HG02763 (cell line): Measurements from ENCODE around the gene ADISSP.

Source experiments
- ATAC-seq: cut with Tn5 transposase; IDR thresholded peaks from one replicate; pipeline ENCODE4 v1.9.1; 2021; ENCODE audit warnings: mild to moderate bottlenecking, moderate library complexity; ENCODE audit not compliant: unreplicated experiment

ADISSP gene

GRCh38 chr20:3720626-3721025 lies 46.9 kb downstream of the ADISSP start:
- no peak for ATAC-seq

DNA sequence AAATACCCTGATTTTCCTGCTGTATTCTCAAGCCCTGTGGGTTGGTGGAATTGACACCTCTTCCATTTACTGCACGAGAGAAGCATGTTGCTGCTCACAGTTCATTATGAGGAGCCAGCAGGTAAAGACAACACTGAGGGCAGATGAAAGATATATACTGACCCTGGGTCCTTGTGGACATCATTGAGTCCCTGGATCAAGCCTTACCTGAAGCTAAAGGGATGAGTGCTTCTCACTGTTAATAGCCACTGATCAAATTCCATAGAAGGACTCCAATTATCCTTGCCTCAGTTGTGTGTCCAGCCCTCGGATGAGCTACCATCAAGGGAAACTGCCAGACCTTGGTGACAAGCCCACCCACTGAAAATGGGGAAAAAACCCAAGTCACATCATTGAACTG lies 47.5 kb downstream of the ADISSP start:
- ATAC-seq, result no peak

DNA sequence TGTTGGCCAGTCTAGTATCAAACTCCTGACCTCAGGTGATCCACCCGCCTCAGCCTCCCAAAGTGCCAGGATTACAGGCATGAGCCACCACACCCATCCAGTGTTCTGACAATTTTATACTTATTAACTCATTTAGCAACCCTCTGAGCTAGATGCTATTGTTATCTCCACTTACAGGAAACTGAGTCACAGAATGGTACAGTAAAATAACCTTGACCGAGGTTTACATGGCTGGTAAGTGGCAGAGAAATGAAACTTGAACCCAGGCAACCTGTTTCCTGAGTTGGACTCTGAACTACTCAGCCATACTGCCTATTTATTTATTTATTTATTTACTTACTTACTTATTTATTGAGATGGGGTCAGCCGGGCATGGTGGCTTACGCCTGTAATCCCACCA lies 48.5 kb downstream of the ADISSP start:
- no peak for ATAC-seq

- ATAC-seq, result no peak
These were observed 51.2 kb downstream of the ADISSP start for GRCh38 chr20:3716195-3716834.

DNA sequence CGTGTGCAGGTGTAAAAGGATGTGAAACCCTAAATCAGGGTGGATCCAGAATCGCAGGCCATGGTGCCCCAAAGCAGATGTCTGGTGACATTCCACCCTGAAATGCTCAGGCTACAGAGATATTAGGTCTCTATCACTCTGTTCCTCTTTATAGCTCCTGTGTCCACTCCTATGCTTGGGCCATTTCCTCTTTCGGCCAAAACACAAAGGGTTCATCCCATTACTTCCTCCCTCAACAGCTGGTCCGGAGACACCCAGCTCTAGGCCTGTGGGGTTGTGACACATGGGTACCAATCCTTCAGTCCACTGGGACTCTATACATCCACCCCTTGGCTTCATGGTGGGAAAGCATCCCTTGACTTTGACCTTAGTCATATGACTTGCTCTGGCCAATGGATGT lies 53.5 kb downstream of the ADISSP start:
- ATAC-seq, result no peak

DNA sequence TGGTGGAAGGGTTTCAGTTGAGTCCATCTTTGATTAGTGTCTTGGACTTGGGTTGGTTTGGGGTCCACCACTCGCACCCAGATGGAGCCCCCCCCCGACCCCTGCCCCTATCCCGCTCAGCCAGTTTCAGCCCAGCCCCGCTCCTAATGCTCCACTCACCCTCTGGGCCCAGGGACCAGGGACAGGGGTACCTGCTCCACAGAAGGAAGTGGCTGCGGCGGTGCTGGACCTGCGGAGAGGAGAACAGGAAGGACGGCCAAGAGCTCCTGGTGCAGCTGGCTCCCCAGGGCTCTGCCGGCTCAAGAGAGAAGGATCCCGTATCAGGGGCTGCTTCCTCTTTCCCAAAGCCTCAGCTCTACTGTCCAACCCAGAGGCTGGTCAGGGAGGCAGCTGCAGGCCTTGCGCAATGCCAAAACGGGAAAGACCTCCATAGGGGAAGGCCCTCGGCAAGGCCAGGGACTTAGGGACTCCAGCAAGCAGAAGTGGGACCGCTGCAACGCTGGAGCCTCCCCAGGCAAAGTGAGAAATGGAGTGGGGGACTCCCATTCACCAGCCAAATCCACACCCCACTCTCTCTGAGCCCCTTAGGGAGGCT lies 55.2 kb downstream of the ADISSP start, which contains the start of gene SIGLEC1:
Gene SIGLEC1, minus strand, starts transcription at position 322 of the 595 bp plus-strand sequence. CDS start 5,472 bp downstream, outside the sequence.
- no peak for ATAC-seq

- ATAC-seq, result no peak
These were observed 56.0 kb downstream of the ADISSP start for GRCh38 chr20:3711484-3711941.

DNA sequence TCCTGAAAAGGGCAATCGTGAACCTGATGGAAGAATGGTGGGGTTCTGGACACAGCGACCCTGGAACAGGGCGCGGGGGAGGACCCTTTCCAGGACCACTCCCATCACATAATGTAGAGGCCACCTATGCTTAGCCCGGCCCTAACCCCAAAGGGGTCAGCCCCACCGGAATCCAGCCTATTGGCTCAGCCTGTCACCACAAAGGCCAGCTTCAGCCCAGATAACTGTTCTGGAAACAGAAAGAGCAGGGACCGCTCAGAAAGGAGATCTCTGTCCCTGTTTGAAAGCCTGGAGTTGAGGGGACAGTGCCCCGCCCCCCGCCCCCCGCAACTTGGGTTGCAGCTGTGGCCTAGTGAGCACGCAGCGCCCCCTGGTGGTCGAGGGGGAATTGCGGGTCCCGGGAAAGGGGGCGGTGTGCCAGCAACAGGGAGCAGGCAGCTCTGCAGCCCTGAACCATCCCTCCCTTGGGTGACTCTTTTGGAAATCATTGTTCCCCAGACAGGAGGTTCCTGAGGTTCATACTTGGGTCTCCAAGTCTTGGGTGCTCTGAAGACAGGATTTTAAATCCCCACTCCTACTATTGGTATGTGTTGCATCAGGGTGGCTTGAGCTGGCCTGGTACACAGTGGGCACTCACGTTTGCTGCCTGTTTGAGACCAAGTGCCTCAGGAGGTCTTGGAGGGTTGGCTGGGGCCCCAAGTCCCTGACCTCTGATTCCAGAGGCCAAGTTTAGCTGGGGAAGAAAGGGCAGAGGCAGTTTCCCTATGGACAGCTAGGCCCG lies 56.7 kb downstream of the ADISSP start:
- no peak for ATAC-seq

DNA sequence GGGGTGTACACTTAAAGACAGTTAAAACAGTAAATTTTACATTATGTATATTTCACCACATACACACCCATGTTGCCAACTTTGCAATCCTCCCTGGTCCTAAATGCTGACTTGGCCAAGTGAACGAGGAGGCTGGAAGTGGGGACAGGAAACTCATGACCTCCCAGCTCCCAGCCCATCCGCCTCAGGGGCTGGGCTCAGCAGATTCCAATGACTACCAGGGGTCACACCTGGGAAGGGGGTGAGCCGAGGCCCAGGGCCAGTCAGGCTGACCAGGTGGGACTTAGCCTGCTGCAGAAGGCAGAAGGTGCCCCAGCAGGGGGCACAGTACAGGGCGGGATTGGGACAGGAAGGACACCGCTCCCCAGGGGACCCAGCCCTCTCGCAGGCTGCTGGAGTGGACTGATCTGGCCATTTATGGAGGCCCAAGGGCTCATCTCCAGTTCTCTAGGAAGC lies 57.5 kb downstream of the ADISSP start:
- ATAC-seq, result no peak

DNA sequence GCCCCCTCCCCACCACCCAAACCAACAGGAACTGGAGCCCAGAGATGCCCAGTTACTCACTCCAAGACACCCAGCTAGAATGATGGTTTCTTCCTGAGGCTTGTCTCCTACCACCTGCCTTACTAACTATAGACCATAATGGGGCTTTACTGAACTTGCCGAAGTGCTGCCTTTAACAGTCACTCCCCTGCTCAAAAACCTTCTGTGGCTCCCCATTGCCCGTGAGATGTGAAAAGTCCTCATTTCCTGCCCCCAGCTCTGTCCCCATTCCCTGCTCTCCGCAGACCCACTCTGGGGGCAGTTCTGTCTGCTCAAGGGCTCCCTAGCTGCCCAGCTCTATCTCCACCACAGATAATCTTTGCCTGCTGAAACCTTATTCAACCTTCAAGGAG lies 60.0 kb downstream of the ADISSP start:
- no peak for ATAC-seq

DNA sequence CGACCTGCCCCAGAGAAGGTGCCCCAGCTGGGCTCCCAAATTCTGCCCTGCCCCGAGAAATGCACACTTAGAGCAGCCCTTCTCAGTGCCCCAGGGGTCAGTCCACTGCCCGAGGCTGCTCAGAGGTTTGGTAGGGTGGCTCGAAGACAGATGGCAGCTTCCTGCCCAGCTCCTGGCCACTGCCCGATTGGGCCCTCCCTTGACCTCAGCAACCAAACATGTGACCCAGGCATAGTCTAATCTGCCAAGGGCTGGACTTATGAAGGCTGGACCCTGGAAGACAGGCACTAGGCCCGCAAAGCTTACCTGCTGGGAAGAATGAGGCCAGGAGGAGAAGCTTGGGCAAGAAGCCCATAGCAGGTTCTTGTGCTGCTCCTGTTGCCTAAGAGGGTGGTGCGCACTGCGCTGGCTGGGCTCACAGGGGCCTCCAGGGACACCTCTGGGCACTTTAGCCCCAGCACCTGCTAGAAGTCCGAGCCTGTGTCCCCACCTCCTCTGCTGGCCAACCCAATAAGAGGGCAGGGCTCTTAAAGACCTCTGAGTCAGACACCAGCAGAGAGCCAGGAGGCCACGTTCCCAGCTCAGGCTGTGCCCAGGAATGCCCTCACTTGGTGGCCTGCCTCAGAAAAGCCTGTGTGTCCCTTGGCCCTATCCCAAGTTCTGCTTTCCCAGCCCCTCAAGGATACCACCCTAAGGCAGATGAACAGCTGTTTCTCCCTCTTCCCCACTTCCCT lies 60.6 kb downstream of the ADISSP start:
- no peak for ATAC-seq

DNA sequence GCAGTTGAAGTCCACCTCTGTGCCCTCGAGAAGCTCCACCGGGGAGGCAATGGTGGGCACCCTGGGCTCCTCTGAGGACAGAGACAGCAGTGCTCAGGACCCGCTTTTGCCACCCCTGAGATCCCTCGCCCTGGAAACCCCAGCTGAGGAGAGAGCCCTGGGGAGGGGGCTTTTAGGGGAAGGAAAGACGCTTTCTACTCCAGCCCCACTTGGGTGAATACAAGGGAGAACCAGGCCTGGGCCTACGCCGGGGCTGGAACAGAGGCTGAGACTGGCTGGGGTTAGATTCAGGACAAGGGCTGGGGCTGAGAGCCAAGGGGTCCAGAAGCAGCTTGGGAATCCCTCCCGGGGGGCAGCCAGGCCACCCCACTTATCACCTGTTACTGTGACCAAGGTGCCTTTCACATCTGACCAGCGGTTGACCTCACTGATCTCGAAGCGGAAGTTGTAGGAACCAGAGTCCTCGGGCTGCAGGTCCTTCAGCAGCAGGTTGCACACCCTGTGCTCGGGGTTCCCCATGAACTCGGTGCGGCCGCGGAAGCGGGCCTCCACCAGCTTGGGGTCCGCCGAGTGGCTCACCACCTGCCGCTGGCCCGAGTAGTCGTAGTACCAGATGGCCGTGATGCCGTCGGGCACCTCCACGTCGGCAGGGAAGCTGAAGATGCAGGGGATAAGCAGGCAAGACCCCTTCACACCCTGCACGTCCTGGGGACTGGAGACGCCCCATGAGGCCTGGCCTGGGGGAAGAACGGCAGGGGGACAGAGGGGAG lies 61.4 kb downstream of the ADISSP start:
- no peak for ATAC-seq

DNA sequence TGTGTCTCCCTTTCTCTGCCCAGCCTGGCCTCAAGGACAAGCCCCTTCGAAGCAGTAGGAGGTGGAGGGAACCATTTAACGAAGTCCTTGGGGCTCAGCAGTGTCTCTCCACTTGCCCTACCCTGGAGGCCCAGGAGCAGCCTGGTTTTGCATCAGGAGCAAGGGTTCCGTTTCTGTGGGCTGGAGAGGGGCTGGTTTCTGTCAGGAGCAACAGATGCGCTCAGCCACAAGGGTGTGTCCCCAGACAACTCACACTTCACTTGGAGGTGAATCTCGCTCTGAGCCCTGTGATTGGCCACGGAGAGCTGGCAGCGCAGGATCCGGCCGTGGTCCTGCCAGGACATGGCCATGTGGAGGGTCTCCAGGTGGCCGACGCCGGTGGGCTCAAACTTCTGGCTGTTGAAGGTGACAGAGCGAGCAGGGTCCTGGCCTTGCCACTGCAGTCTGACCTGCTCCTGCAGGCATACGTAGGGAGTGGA lies 62.0 kb downstream of the ADISSP start:
- ATAC-seq, result no peak

DNA sequence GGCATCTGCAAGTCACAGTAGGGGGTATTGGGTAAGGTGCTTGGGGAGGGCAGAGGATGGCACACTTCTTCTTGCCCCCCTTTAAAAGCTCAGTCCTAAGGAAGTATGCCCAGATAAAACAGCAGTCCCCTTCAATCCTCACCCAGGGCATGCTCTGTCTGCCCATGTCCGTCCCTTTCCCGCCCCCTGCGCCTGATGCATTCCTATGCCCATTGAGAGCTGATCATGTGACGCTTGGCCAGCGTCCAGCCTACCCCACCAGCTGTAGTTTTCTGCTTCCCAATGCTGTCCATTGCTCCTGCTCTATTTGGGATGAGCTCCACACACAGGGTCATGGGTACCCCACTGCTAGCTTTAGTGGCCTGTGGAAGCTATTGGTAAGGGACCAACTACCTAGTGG lies 63.5 kb downstream of the ADISSP start:
- no peak for ATAC-seq
